ELF-1 (cell line): ENCODE data around the gene ZFYVE16.
"Not testable (repeated sequence)": the region's sequence is repeated elsewhere in the genome, so short reads cannot be mapped to it uniquely, and the experiment has no call there.

ENCODE experiments used
- DNase-seq: peaks from one replicate; pipeline ENCODE4 v3.0.0-alpha.2; 2016; ENCODE audit warnings: low read depth, low spot score

The ZFYVE16 gene

DNA sequence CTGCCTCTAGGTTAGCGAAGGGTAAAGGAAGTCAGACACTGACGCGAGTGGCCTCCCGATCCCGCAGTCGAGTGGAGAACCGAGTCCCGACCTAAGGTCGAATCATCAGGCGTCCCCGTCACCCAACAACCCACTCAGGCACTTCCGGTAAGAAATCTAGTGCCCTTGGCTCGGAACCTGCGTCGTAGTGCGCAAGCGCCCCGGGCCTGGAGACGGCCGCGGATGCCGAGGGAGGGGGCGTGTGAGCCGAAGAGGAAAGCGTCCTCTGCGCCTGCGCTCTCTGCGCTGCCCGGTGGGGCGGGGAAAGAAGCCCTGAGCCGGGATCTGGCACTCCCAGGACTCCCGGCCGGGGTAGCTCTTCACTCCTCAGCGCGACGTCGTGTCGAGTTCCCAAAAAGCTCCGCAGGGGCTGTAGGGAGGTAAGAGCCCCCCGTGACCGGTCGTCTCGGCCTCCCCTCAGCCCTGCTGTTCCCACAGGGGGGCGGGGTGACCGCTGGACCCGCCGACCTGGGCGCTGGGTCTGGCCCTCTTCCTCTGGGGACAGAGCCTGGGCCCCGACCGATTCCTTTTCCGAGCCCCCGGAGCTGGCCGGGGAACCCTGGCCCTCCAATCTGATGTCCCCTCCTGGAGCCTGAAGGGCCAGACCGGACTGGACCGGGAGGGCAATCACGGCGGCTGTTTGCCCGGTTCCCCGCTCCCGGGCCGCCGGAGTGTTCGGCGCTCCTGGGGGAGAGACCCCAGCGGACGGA is at the start of gene ZFYVE16:
Gene ZFYVE16 (plus strand): TSS at position 330 of the 749 bp plus-strand sequence. CDS start 26,084 bp downstream, outside the sequence.
- peak; percentile 98 for DNase-seq

DNA sequence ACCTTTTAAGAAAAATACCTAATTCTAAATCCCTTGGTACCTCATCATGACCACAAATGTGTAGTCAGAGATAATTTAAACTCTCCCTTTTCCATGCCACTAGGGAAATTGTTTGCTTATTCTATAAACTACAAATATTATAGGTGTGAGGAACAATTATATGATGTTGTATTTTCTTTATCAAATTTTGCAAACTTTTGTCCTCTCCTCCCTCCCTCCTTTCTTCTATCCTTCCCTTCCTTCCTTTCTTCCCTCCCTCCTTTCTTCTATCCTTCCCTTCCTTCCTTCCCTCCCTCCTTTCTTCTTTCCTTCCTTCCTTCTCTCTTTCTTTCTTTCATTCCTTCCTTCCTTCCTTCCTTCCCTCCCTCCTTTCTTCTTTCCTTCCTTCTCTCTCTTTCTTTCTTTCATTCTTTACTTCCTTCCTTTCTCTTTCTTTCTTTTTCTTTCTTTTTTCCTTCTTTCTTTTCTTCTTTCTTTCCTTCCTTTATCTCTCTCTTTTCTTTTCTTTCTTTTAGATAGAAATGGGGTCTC is 46.9 kb upstream of the ZFYVE16 start:
- DNase-seq = no peak

DNA sequence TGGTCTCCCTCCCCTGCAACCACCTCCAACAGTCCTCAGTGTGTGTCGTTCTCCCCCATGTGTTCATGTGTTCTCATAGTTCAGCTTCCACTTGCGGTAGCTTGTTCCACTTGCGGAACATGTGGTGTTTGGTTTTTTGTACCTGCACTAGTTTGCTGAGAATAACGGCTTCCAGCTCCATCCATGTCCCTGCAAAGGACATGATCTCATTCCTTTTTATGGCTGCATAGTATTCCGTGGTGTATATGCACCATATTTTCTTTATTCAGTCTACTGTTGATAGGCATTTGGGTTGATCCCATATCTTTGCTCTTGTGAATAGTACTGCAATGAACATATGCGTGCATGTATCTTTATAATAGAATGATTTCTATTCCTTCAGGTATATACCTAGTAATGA is 43.0 kb upstream of the ZFYVE16 start:
- no peak for DNase-seq

DNA sequence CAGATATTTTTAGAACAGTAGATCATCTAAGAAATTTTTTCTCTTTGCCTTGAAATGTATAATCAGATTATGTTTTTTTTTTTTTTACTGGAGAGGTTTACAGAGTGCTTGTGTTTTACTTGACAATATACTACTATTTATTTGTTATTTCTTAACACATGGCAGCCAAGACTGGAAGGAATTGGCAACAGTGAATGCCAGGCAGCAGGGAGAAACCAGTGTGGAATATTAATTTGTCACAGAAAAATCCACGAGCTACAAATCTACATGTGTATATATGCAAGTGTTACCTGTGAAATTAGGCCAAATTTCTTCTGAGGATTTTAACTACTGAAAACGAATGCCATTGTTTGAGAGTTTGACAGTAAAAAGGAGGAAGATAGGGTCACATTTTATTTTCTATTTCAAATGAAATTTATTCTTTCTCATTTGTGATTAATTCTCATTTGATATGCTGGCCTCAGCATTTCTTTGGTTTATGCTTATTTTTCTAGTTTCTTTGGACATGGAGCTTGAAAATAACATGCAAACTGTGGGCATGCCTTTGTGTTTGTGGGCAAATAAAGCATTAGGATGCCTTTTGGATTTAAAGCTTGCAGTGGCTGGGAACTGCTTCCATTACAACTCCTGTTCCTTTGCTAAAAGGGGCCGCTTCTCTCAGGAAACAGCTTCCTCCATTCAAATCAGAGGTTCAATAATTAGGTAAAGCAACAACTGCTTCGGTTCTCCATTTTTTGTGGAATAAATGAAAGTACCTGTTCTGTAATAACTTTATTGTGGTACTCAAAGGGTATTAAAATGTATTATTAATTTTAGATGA is 39.0 kb upstream of the ZFYVE16 start:
- DNase-seq = no peak

GRCh38 chr5:80369521-80369920 is 38.3 kb upstream of the ZFYVE16 start:
- DNase-seq = no peak

DNA sequence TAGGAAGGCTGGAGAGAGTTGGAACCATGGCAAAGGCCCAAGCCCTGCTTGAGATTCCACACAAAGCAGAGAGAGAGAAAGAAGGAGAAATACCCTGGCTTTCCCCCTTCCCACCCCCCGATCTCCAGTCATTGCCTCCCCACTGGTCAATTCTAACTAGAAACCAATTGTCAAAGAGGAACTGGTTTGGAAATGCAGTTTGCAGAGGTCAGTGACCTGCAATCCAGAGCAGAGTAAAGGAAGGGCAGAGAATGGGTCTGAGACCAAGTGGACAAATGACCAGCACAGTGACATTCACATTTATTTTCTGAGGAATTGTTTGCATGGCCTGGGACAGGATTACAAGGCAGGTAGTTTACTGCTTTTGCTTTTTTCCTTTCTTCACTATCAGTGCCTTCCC is 37.5 kb upstream of the ZFYVE16 start:
- no peak for DNase-seq

GRCh38 chr5:80372780-80373179 is 35.1 kb upstream of the ZFYVE16 start:
- DNase-seq = no peak

- no peak for DNase-seq
Observed at GRCh38 chr5:80374188-80374587, 33.7 kb upstream of the ZFYVE16 start.

- DNase-seq = no peak
Observed at GRCh38 chr5:80376557-80376956, 31.3 kb upstream of the ZFYVE16 start.

- DNase-seq = no peak
Observed at GRCh38 chr5:80382488-80382887, 25.4 kb upstream of the ZFYVE16 start.

- peak; percentile 10 for DNase-seq
Observed at GRCh38 chr5:80387063-80387768, 20.6 kb upstream of the ZFYVE16 start.

DNA sequence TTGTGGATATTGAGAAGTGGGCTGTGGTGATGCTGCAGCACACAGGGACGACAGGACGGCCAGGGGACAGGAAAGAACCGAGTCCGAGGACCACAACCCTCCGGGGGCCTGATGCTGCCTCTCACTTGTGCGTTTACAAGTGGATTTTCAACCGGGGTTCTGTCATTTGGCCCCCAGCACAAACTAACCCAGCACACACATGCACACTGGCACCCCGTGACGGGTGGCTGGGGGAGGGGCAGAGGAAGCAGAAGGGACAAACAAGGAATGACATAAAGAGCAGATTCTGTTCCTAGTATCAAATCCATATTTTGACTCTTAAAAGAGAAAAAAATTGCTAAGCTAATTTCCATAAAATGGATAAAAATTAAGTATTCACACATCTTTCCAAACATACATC is 18.3 kb upstream of the ZFYVE16 start:
- DNase-seq = no peak

DNA sequence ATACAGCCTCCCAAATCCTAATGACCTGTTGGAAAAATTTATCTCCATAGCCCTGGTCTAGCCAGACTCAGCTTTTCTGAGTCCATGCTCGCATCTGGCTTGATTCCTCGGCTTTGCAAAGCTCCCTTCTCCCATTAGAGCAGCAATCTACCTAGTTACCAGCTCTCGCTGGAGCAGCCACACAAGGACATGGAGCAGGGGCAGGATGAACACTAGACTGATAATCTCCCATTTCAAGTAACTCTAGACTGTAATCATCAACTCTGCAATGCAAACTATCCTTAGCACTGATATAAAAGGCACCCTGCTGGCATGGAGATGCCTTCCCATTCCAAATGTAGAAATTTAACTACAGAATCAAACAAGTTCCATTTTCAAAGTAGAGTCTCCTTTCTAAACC is 17.5 kb upstream of the ZFYVE16 start:
- not testable (repeated sequence) for DNase-seq

DNA sequence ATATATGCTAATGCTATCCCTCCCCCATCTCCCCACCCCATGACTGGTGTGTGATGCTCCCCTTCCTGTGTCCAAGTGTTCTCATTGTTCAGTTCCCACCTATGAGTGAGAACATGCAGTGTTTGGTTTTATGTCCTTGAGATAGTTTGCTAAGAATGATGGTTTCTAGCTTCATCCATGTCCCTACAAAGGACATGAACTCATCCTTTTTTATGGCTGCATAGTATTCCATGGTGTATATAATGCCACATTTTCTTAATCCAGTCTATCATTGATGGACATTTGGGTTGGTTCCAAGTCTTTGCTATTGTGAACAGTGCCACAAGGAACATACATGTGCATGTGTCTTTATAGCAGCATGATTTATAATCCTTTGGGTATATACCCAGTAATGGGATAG is 16.6 kb upstream of the ZFYVE16 start:
- DNase-seq = not testable (repeated sequence)

- DNase-seq = no peak
Observed at GRCh38 chr5:80399526-80400239, 8.2 kb upstream of the ZFYVE16 start.

- not testable (repeated sequence) for DNase-seq
Observed at GRCh38 chr5:80400368-80400767, 7.5 kb upstream of the ZFYVE16 start.

DNA sequence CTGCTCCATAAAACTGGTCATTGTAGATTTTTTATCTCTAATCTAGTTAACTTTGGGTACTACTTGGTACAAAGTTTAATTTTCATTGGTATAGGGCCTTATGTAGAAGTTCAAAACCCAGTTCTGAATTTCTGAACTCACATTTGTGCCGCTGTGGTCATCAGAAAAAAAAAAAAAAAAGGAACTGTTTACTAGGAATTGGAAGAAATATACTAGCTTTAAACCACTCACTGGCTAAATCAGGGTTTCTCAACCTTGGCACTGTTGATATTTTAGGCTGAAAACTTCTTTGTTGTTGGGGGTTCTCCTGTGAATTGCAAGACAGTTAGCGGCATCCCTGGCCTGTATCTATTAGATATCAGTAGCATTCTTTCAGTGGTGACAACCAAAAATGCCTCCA is 4.1 kb upstream of the ZFYVE16 start:
- no peak for DNase-seq

DNA sequence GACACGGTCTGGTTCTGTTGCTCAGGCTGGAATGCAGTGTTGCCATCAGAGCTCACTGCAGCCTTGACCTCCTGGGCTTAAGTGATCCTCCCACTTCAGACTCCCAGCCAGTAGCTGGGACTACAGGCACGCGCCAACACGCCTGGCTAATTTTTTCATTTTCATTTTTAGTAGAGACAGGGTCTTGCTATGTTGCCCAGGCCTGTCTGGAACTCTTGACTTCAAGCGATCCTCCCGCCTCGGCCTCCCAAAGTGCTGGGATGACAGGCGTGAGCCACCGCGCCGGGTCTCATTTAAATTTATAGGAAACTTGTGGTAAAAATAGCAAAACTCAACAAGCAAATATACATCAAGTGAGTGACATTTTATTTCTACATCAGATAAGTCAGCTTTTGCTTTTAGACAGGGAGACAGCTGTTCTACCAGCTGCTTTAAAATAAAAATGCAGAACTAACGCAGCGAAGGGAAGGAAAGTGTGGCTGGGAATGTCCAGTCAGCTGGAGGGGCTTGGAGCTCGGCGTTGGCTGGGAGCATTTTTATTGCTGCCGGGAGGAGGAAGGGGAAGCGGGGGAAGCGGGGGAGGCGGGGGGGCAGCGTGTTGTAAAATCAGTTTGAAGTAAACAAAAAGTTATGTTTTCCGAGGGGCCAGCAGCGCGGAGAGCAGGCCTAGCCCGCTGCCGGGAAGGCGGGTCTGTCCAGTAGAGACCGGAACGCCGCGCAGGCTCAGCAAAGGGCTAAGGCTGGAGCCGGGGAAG is 707 bp upstream of the ZFYVE16 start:
- DNase-seq = peak; percentile 18

DNA sequence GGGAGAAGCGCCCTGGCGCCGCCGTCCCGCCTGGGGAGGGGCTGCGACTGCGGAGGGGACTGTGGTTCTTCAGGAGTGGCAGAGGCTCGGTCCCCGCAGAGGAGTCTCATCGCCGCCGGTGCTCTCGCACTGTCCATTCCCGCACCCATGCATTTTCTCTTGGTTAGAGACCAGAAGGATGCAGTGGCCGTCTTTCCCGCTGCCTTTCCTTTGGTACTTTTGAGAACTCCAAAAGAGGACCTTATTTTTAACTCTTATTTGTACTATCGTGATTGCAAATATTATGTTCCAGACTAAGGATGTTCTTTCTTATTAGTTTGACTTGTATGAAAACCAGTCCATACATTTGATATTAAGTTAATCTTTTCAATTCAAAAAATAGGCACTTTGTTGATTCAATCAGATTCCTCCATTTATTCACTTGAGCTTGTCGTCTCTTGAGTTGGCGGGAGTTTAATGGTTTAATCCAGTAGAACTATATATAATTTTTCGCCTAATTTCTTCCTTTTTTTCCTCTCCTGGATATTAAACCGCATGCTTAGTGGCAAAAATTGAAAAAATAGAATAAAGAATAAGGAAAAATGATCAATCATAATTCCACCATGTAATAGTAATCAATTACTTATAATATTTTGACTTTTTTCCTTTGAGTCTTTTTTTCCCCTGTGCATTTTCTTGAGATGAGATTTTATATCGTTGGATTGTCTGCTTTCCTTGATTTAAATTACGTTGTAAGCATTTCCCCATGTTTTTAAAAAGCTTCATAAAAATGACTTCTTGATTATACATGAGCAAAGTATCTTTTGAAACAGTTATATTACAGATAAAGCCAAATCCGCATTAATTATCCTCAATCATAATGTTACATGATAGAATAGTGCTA is 861 bp downstream of the ZFYVE16 start:
- DNase-seq = peak; percentile 92
